Activated naive CD4-positive, alpha-beta T cell treated with Interleukin-2 at 50 U/mL for 16 hours (primary cell): Measurements from ENCODE around the gene ITGA5.

Source experiments
- DNase-seq: peaks from one replicate; pipeline ENCODE4 v3.0.0-alpha.2; 2020

The ITGA5 gene

GRCh38 chr12:54349679-54350078 lies 69.4 kb downstream of the ITGA5 start:
- no peak for DNase-seq

GRCh38 chr12:54349036-54349435 lies 70.0 kb downstream of the ITGA5 start:
- DNase-seq, result no peak
